BLaER1 (cell line): Measurements from ENCODE around the gene MFSD1.

ENCODE experiments used
- H3K27ac ChIP-seq: shearing (Covaris generic); formaldehyde crosslinking; 2 replicates; pipeline ENCODE4 v1.8.1; 2022
- H3K27me3 ChIP-seq: shearing (Covaris generic); formaldehyde crosslinking; 2 replicates; pipeline ENCODE4 v1.8.1; 2022
- H3K36me3 ChIP-seq: shearing (Covaris generic); formaldehyde crosslinking; 2 replicates; pipeline ENCODE4 v1.8.1; 2022
- H3K4me1 ChIP-seq: shearing (Covaris generic); formaldehyde crosslinking; 2 replicates; pipeline ENCODE4 v1.8.1; 2022
- H3K4me2 ChIP-seq: shearing (Covaris generic); formaldehyde crosslinking; 2 replicates; pipeline ENCODE4 v1.8.1; 2022
- H3K4me3 ChIP-seq: shearing (Covaris generic); formaldehyde crosslinking; 2 replicates; pipeline ENCODE4 v1.8.1; 2022
- H3K9ac ChIP-seq: shearing (Covaris generic); formaldehyde crosslinking; 2 replicates; pipeline ENCODE4 v1.8.1; 2022
- H3K9me3 ChIP-seq: shearing (Covaris generic); formaldehyde crosslinking; 2 replicates; pipeline ENCODE4 v1.8.1; 2022
- H4K20me1 ChIP-seq: shearing (Covaris generic); formaldehyde crosslinking; 2 replicates; pipeline ENCODE4 v1.8.1; 2022
- Cebpa-rat ChIP-seq: shearing (Covaris generic); IDR thresholded peaks from 2 replicates; pipeline ENCODE4 v1.8.1; 2022

MFSD1 gene

GRCh38 chr3:158776531-158776930, 25.3 kb upstream of the MFSD1 start:
- Histone ChIP-seq H4K20me1 (no peaks in the 10 kb centered on the region), H3K27me3 (no peaks in the 10 kb centered on the region), H3K27ac (no peak overlapping the region), H3K4me1 (no peaks in the 10 kb centered on the region), H3K4me3 (no peak overlapping the region), H3K9me3 (no peaks in the 10 kb centered on the region), H3K36me3 (no peaks in the 10 kb centered on the region), H3K9ac (no peak overlapping the region), H3K4me2 (no peak overlapping the region)
- TF ChIP-seq Cebpa-rat: no peak

GRCh38 chr3:158777161-158777873, 24.5 kb upstream of the MFSD1 start:
- Histone ChIP-seq H3K36me3 (no peaks in the 10 kb centered on the region), H3K4me2 (no peak overlapping the region), H3K4me1 (no peaks in the 10 kb centered on the region), H4K20me1 (no peaks in the 10 kb centered on the region), H3K9me3 (no peaks in the 10 kb centered on the region), H3K9ac (no peak overlapping the region), H3K4me3 (no peak overlapping the region), H3K27ac (no peak overlapping the region), H3K27me3 (no peaks in the 10 kb centered on the region)
- no peak for TF ChIP-seq Cebpa-rat

- H3K4me1 ChIP-seq: no peaks in the 10 kb centered on the region
- no peaks in the 10 kb centered on the region for H3K27me3 ChIP-seq
- H3K4me2 ChIP-seq: no peak overlapping the region
- H4K20me1 ChIP-seq: no peaks in the 10 kb centered on the region
- no peak overlapping the region for H3K4me3 ChIP-seq
- no peak overlapping the region for H3K9ac ChIP-seq
- H3K9me3 ChIP-seq: no peaks in the 10 kb centered on the region
- H3K27ac ChIP-seq: no peak overlapping the region
- H3K36me3 ChIP-seq: no peaks in the 10 kb centered on the region
- no peak for TF ChIP-seq Cebpa-rat
Measured at GRCh38 chr3:158780766-158781165, 21.1 kb upstream of the MFSD1 start.

- Histone ChIP-seq H3K27ac (no peak overlapping the region), H3K36me3 (no peaks in the 10 kb centered on the region), H3K4me3 (no peak overlapping the region), H3K27me3 (no peaks in the 10 kb centered on the region), H3K4me1 (no peaks in the 10 kb centered on the region), H4K20me1 (no peaks in the 10 kb centered on the region), H3K4me2 (no peak overlapping the region), H3K9me3 (no peaks in the 10 kb centered on the region), H3K9ac (no peak overlapping the region)
- TF ChIP-seq Cebpa-rat: no peak
Measured at GRCh38 chr3:158781191-158781590, 20.7 kb upstream of the MFSD1 start.

- no peaks in the 10 kb centered on the region for H3K9me3 ChIP-seq
- H3K27me3 ChIP-seq: no peaks in the 10 kb centered on the region
- no peak overlapping the region for H3K4me2 ChIP-seq
- TF ChIP-seq Cebpa-rat: no peak
- H3K36me3 ChIP-seq: no peaks in the 10 kb centered on the region
- H3K4me3 ChIP-seq: no peak overlapping the region
- no peak overlapping the region for H3K27ac ChIP-seq
- no peaks in the 10 kb centered on the region for H4K20me1 ChIP-seq
- no peaks in the 10 kb centered on the region for H3K4me1 ChIP-seq
- H3K9ac ChIP-seq: no peak overlapping the region
Measured at GRCh38 chr3:158781849-158782248, 20.0 kb upstream of the MFSD1 start.

GRCh38 chr3:158782283-158782989, 19.4 kb upstream of the MFSD1 start:
- H3K36me3 ChIP-seq: no peaks in the 10 kb centered on the region
- no peaks in the 10 kb centered on the region for H4K20me1 ChIP-seq
- no peak for TF ChIP-seq Cebpa-rat
- no peak overlapping the region for H3K4me3 ChIP-seq
- H3K4me2 ChIP-seq: no peak overlapping the region
- H3K27ac ChIP-seq: no peak overlapping the region
- H3K9ac ChIP-seq: no peak overlapping the region
- H3K27me3 ChIP-seq: no peaks in the 10 kb centered on the region
- H3K9me3 ChIP-seq: no peaks in the 10 kb centered on the region
- no peaks in the 10 kb centered on the region for H3K4me1 ChIP-seq

GRCh38 chr3:158783051-158783450, 18.8 kb upstream of the MFSD1 start:
- Histone ChIP-seq H3K4me3 (no peak overlapping the region), H4K20me1 (no peaks in the 10 kb centered on the region), H3K36me3 (no peaks in the 10 kb centered on the region), H3K27me3 (no peaks in the 10 kb centered on the region), H3K9me3 (no peaks in the 10 kb centered on the region), H3K4me1 (no peaks in the 10 kb centered on the region), H3K9ac (no peak overlapping the region), H3K4me2 (no peak overlapping the region), H3K27ac (no peak overlapping the region)
- no peak for TF ChIP-seq Cebpa-rat

GRCh38 chr3:158785972-158786371, 15.9 kb upstream of the MFSD1 start:
- H4K20me1 ChIP-seq: no peaks in the 10 kb centered on the region
- H3K27ac ChIP-seq: no peak overlapping the region
- no peak overlapping the region for H3K4me3 ChIP-seq
- no peak overlapping the region for H3K9ac ChIP-seq
- no peaks in the 10 kb centered on the region for H3K36me3 ChIP-seq
- no peak overlapping the region for H3K4me2 ChIP-seq
- H3K9me3 ChIP-seq: no peaks in the 10 kb centered on the region
- TF ChIP-seq Cebpa-rat: no peak
- H3K27me3 ChIP-seq: no peaks in the 10 kb centered on the region
- 0 out of 2 replicates have a peak, but pooled peaks cover 2% of the 10 kb centered on the region for H3K4me1 ChIP-seq

GRCh38 chr3:158788446-158788845, 13.4 kb upstream of the MFSD1 start:
- no peaks in the 10 kb centered on the region for H3K36me3 ChIP-seq
- TF ChIP-seq Cebpa-rat: no peak
- H4K20me1 ChIP-seq: no peaks in the 10 kb centered on the region
- H3K9ac ChIP-seq: no peak overlapping the region
- H3K27me3 ChIP-seq: no peaks in the 10 kb centered on the region
- H3K4me1 ChIP-seq: 0 out of 2 replicates have a peak, but pooled peaks cover 4% of the 10 kb centered on the region
- no peaks in the 10 kb centered on the region for H3K9me3 ChIP-seq
- H3K4me3 ChIP-seq: no peak overlapping the region
- H3K4me2 ChIP-seq: no peak overlapping the region
- H3K27ac ChIP-seq: no peak overlapping the region

GRCh38 chr3:158789592-158789991, 12.3 kb upstream of the MFSD1 start:
- no peak for TF ChIP-seq Cebpa-rat
- H3K4me2 ChIP-seq: no peak overlapping the region
- H3K36me3 ChIP-seq: no peaks in the 10 kb centered on the region
- no peak overlapping the region for H3K4me3 ChIP-seq
- 0 out of 2 replicates have a peak, but pooled peaks cover 4% of the 10 kb centered on the region for H3K4me1 ChIP-seq
- no peaks in the 10 kb centered on the region for H4K20me1 ChIP-seq
- H3K27me3 ChIP-seq: no peaks in the 10 kb centered on the region
- no peak overlapping the region for H3K9ac ChIP-seq
- no peak overlapping the region for H3K27ac ChIP-seq
- no peaks in the 10 kb centered on the region for H3K9me3 ChIP-seq
